Mononuclear cell (primary cell): ENCODE data around the gene TICRR. TPM values are rescaled to one million over a fixed set of nuclear protein-coding genes. Genes with fewer than 3 reads are reported as not detected.
A peak's percentile ranks its signal among the peaks of the same experiment; 100 is the strongest.
"Not testable (repeated sequence)": the region's sequence is repeated elsewhere in the genome, so short reads cannot be mapped to it uniquely, and the experiment has no call there.

Experiments used
- H3K27me3 ChIP-seq: 2 replicates; pipeline ENCODE4 v1.6.0; 2011; ENCODE audit warnings: low read length, control low read depth; ENCODE audit not compliant: insufficient read depth
- H3K4me1 ChIP-seq: 2 replicates; pipeline ENCODE4 v1.5.1; 2011; ENCODE audit warnings: mild to moderate bottlenecking, low read length, control low read depth; ENCODE audit not compliant: insufficient read depth
- H3K4me3 ChIP-seq: 2 replicates; pipeline ENCODE4 v1.5.1; 2011; ENCODE audit warnings: mild to moderate bottlenecking, low read length, moderate library complexity
- H3K9me3 ChIP-seq: 2 replicates; pipeline ENCODE4 v1.5.1; 2011; ENCODE audit warnings: low read depth, mild to moderate bottlenecking, control low read depth, low read length
- total RNA-seq: library from RNA; depleted of rRNA; stranded (reverse); fragments of >200 nt; gene quantifications from one replicate; pipeline ENCODE4 v1.2.3, GENCODE V29; 2012

The TICRR gene, protein sequence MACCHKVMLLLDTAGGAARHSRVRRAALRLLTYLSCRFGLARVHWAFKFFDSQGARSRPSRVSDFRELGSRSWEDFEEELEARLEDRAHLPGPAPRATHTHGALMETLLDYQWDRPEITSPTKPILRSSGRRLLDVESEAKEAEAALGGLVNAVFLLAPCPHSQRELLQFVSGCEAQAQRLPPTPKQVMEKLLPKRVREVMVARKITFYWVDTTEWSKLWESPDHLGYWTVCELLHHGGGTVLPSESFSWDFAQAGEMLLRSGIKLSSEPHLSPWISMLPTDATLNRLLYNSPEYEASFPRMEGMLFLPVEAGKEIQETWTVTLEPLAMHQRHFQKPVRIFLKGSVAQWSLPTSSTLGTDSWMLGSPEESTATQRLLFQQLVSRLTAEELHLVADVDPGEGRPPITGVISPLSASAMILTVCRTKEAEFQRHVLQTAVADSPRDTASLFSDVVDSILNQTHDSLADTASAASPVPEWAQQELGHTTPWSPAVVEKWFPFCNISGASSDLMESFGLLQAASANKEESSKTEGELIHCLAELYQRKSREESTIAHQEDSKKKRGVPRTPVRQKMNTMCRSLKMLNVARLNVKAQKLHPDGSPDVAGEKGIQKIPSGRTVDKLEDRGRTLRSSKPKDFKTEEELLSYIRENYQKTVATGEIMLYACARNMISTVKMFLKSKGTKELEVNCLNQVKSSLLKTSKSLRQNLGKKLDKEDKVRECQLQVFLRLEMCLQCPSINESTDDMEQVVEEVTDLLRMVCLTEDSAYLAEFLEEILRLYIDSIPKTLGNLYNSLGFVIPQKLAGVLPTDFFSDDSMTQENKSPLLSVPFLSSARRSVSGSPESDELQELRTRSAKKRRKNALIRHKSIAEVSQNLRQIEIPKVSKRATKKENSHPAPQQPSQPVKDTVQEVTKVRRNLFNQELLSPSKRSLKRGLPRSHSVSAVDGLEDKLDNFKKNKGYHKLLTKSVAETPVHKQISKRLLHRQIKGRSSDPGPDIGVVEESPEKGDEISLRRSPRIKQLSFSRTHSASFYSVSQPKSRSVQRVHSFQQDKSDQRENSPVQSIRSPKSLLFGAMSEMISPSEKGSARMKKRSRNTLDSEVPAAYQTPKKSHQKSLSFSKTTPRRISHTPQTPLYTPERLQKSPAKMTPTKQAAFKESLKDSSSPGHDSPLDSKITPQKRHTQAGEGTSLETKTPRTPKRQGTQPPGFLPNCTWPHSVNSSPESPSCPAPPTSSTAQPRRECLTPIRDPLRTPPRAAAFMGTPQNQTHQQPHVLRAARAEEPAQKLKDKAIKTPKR (N-terminal part only)
- total RNA-seq = 0.10 TPM

DNA sequence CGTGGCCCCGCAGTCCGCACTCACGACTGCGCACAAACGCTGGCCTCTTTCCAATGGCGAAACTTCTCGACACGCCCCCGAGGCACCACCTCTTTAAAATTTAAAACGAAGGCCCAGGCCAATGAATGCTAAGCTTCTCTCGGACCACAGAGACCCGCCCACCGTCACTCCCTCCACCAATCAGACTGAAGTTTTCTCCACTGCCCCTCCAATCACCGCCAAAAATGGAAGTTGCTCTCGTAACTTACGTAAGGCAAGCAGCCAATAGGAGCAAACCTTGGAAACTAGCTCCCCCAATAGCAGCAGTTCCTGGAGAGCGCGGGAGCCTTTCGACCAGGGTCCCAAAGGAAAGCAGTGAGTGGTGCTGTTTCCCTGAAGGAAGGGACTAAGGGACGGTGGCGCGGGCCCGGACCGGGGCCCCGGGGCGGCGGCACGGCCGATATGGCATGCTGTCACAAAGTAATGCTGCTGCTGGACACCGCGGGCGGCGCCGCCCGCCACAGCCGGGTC lies at the start of gene TICRR:
TSS of gene TICRR (plus strand) at position 324 of the 510 bp plus-strand sequence. CDS start at position 442, 118 bp downstream.
- no peaks in the 10 kb centered on the region for H3K27me3 ChIP-seq
- peak within 1 kb of the TSS; percentile 94 for H3K4me3 ChIP-seq
- H3K9me3 ChIP-seq = no peaks in the 10 kb centered on the region
- peaks cover 34% of the 10 kb centered on the region for H3K4me1 ChIP-seq

DNA sequence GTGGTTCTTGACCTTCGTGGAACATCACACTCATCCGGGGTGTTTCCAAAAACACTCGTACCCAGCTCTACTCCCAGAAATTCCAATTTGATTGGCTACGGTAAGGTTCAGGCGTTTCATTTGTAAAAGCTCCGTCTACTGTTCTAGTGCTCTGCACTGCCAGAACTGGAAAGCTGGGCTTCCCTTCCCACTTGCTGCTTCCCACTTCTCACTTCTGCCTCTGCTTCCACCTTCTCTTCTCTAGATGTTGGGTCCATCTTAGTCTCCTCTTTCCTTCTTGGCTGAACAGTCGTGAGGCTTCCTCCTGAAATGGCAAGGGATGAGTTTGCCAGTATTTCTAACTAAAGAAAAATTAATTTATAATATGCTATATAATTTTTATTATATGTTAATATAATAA lies 49.1 kb upstream of the TICRR start:
- no peaks in the 10 kb centered on the region for H3K4me1 ChIP-seq
- H3K27me3 ChIP-seq = no peaks in the 10 kb centered on the region
- no peak overlapping the region for H3K4me3 ChIP-seq
- no peaks in the 10 kb centered on the region for H3K9me3 ChIP-seq

DNA sequence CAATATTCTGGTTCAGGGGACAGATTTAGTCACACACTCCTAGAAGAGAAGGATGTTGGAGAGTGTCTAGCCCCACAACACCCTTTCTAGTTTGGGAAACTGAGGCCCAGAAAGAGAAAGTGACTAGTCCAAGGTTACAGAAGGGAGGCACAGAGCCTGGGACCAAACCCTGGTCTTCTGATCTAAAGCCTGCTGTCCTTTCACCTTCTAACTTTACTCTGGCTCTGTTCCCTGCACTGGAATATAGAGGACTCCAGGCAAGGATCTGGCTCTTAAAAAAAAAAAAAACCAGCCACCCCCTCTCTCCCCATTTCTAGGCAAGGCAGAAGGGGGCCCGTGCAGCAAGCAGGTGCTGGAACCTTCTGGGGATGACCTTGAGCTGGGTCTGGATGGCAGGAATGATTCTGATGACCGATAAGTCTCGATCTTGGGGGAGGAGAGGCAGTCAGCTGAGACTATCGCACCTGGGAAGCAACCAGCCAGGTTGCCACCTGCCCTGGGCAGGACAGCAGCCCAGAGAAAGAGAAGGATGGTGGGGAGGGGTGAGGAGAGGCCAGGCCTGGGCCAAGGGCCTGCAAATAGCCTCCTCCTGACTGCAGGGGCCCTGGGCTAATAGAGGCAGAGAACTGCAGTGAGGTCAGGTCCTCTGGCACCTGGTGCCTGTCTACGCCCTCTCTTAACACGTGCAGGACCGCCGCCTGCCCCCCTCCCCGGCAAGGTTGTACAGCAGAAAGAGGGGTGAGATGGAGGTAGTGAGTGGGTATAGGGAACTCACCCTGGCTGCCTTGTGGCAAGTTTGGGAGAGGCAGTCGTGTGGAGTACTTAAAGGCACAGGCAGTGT lies 48.4 kb upstream of the TICRR start:
- Histone ChIP-seq H3K4me1 (no peaks in the 10 kb centered on the region), H3K27me3 (no peaks in the 10 kb centered on the region), H3K9me3 (no peaks in the 10 kb centered on the region), H3K4me3 (no peak overlapping the region)

DNA sequence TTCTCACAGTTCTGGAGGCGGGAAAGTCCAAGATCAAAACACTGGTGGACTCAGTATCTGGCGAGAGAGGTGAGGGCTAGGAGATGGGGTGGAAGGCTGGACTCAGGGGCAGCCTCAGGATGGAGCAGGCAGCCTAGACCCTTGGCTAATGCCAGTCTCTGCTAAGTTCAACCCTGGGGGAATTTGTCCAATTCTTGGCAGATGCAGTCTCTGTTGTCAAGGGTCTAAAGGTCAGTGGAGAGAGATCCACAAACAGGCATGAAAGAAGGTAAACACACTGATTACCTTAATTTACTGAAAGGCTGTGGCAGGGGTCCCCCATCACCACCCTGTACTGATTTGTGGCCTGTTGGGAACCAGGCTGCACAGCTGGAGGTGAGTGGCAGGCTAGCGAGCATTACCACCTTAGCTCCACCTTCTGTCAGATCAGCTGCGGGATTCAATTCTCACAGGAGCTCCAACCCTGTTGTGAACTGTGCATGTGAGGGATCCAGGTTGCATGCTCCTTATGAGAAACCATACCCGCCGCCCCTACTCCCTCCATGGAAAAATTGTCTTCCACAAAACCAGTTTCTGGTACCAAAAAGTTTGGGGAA lies 46.4 kb upstream of the TICRR start:
- Histone ChIP-seq H3K4me1 (no peaks in the 10 kb centered on the region), H3K9me3 (no peaks in the 10 kb centered on the region), H3K27me3 (no peaks in the 10 kb centered on the region), H3K4me3 (no peak overlapping the region)

DNA sequence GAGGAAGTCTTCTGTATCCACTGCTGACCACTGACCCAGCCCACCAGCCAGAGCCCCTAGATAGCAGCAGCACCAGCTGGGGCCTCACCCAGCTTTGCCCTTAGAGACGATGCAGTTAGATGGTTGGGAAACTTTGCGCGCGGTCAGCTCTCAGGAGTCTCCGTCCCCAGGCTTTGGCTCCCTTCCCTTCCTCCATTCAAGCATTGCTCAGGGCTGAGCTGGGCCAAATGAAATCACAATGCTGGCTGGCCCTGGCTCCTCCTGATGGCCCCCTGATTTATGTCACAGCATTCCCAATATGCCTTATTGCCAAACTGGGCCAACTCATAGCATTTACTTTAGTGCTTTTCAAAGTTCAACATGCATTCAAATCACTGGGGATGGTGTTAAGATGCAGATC lies 44.3 kb upstream of the TICRR start:
- H3K4me1 ChIP-seq = no peaks in the 10 kb centered on the region
- H3K4me3 ChIP-seq = no peak overlapping the region
- H3K27me3 ChIP-seq = no peaks in the 10 kb centered on the region
- H3K9me3 ChIP-seq = no peaks in the 10 kb centered on the region

DNA sequence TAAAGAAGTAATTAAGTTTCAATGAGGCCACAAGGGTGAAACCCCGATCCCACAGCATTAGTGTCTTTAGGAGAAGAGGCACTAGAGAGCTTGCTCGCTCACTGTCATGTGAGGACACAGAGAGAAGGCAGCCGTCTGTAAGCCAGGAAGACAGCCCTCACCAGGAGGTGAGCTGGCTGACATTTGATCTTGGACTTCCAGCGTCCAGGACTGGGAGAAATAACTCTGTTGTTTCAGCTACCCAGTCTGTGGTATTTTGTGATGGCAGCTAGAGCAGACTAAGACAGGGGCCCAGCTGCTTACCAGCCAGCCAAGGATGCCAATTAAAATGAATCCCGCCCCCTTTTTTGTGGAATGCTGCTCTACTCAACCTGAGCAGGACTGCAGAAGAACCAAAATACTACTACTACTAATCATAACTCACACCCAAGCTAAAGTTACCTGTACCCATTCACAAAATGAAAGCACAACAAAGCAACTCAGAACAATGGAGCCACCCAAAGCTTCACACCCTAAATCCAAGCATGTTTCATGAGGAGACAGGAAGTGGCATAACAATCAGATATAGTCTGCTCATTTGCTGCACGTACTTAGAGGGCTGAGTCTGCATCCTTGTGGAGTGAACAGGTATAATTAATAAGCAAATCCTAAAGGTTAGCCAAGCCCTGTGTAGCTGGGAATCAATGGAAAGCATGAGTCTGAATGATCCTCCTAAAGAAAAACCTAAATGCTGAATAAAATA lies 43.3 kb upstream of the TICRR start:
- Histone ChIP-seq H3K9me3 (no peaks in the 10 kb centered on the region), H3K27me3 (no peaks in the 10 kb centered on the region), H3K4me1 (no peaks in the 10 kb centered on the region), H3K4me3 (no peak overlapping the region)

DNA sequence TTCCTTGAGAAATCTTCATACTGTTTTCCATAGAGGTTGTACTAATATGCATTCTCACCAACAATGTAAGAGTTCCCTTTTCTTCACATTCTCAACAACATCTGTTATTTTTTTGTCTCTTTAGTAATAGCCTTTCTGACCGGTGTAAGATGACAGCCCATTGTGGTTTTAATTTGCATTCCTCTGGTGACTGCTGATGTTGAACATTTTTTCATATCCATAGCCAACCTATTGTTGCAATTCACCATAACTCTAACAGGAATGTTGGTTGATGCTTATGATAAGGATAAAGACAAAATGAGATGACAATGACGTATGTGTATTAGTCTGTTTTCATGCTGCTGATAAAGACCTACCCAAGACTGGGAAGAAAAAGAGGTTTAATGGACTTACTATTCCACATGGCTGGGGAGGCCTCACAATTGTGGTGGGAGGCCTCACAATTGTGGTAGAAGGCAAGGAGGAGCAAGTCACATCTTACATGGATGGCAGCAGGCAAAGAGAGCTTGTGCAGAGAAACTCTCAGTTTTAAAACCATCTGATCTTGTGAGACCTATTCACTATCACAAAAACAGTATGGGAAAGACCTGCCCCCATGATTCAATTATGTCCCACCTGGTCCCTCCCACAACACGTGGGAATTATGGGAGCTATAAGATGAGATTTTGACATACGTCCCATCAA lies 41.3 kb upstream of the TICRR start:
- H3K9me3 ChIP-seq = no peaks in the 10 kb centered on the region
- no peak overlapping the region for H3K4me3 ChIP-seq
- H3K4me1 ChIP-seq = no peaks in the 10 kb centered on the region
- H3K27me3 ChIP-seq = no peaks in the 10 kb centered on the region

DNA sequence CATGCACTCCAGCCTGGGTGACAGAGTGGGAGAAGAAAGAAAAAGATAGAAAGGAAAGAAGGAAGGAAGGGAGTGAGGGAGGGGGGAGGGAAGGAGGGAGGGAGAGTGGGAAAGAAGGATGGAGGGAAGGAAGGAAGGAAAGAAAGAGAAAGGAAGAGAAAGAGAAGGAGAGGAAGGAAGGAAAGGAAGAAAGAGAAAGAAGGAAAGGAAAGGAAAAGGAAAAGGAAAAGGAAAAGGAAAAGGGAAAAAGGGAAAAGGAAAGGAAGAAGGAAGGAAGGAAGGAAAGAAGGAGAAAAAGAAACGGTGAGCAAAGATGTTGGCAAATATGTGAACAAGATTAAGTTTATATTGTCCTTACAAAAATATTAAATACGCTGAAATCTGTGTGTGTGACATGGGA lies 36.2 kb upstream of the TICRR start:
- Histone ChIP-seq H3K4me1 (no peaks in the 10 kb centered on the region), H3K4me3 (no peak overlapping the region), H3K27me3 (peaks cover 4% of the 10 kb centered on the region), H3K9me3 (no peaks in the 10 kb centered on the region)

DNA sequence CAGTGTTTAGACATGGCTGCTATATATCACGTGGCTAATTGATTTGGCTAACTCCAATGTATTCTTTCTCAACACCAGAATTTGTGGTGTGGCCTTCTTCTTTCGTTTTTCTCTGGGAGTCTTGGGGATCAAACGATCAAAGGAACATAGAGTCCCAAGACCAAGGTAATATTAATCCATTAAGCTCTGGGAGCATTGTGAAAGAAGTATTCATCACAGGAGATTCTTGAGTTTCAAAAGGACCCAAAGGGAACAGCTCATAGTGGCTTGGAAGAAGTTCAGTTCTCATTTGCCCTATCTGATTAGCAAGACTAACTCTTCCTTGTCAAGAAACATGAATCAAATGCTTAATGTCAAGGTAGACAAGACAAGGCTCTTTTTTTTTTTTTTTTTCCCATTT lies 32.9 kb upstream of the TICRR start:
- no peaks in the 10 kb centered on the region for H3K9me3 ChIP-seq
- no peak overlapping the region for H3K4me3 ChIP-seq
- no peaks in the 10 kb centered on the region for H3K4me1 ChIP-seq
- H3K27me3 ChIP-seq = peaks cover 4% of the 10 kb centered on the region

DNA sequence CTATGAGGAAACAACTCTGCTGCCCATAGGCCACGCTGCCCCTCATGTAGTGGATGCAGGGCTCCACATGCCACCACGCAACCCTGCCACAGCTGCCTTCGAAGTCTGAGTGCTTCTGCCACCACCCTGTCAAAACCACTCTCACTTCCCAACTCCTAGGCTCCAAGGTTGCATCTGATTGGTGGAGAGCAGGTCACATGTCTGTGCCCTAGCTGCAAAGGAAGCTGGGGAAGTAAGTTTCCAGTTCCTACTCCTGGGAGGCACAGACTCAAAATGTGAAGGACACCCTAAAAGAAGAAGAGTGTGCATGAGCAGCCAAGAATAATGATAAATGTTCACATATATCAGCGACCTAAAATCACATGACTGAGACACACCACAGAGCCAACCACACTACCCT lies 31.9 kb upstream of the TICRR start:
- H3K4me1 ChIP-seq = no peaks in the 10 kb centered on the region
- no peak overlapping the region for H3K4me3 ChIP-seq
- H3K9me3 ChIP-seq = no peaks in the 10 kb centered on the region
- H3K27me3 ChIP-seq = peaks cover 4% of the 10 kb centered on the region

DNA sequence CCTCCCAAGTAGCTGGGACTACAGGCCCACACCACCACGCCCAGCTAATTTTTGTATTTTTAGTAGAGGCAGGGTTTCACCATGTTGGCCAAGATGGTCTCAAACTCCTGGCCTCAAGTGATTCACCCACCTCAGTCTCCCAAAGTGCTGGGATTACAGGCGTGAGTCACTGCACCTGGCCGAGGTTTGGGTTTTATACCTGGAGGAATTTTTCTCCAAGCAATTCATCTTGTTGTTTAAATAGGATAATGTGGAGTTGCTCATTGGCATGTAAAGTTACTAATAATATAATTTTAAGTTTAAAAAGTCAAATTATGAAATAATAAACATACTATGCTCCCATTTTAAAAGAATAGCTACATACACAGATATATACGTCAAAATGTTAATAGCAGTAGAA lies 26.1 kb upstream of the TICRR start:
- H3K27me3 ChIP-seq, H3K4me3 ChIP-seq, H3K4me1 ChIP-seq, H3K9me3 ChIP-seq: not testable (repeated sequence)

DNA sequence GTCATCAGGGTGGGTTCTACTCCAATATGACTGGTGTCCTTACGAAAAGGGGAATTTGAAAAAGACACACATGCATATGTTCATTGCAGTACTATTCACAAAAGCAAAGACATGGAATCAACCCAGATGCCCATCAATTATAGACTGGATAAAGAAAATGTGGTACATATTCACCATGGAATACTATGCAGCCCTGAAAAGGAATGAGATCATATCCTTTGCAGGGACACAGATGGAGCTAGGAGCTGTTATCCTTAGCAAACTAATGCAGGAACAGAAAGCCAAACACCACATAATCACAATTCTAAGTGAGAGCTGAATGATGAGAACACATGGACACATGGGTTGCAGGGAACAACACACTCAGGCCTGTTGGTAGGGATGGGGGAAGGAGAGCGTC lies 24.8 kb upstream of the TICRR start:
- Histone ChIP-seq H3K9me3 (no peaks in the 10 kb centered on the region), H3K4me3 (no peak overlapping the region), H3K4me1 (peaks cover 5% of the 10 kb centered on the region), H3K27me3 (no peaks in the 10 kb centered on the region)

DNA sequence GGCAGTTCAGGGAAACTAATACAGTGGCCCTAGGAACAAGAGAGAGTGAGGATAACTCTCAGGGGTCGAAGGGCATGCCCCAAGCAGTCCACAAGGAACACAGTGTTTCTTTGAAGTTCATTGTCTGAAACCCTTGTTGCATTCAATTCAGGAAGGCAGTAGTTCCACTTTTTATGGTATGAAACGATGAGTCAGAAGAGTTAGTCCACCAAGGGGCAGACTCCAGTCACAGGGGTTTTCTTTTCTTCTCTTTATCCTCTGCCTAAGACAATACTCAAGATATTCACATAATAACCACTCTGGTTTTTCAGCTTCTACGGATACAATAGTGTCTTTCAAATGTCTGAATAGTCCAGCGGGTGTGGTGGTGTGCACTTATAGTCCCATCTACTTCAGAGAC lies 23.7 kb upstream of the TICRR start:
- Histone ChIP-seq H3K27me3 (no peaks in the 10 kb centered on the region), H3K9me3 (no peaks in the 10 kb centered on the region), H3K4me1 (peaks cover 5% of the 10 kb centered on the region), H3K4me3 (no peak overlapping the region)
